Fibroblast of mammary gland (primary cell): ENCODE results near the gene KTN1.

Source experiments
- DNase-seq: peaks from one replicate; pipeline ENCODE4 v3.0.0-alpha.2; 2010; ENCODE audit warnings: low read depth
- H3K4me3 ChIP-seq: 2 replicates; pipeline ENCODE4 v1.5.1; 2011; ENCODE audit warnings: low read depth, mild to moderate bottlenecking, low read length, moderate library complexity; ENCODE audit not compliant: control insufficient read depth
- CTCF ChIP-seq: conservative IDR thresholded peaks from 2 replicates; pipeline ENCODE4 v1.5.1; 2011; ENCODE audit warnings: low read depth, low read length, inconsistent platforms; ENCODE audit not compliant: control insufficient read depth, insufficient read depth

The KTN1 gene, protein sequence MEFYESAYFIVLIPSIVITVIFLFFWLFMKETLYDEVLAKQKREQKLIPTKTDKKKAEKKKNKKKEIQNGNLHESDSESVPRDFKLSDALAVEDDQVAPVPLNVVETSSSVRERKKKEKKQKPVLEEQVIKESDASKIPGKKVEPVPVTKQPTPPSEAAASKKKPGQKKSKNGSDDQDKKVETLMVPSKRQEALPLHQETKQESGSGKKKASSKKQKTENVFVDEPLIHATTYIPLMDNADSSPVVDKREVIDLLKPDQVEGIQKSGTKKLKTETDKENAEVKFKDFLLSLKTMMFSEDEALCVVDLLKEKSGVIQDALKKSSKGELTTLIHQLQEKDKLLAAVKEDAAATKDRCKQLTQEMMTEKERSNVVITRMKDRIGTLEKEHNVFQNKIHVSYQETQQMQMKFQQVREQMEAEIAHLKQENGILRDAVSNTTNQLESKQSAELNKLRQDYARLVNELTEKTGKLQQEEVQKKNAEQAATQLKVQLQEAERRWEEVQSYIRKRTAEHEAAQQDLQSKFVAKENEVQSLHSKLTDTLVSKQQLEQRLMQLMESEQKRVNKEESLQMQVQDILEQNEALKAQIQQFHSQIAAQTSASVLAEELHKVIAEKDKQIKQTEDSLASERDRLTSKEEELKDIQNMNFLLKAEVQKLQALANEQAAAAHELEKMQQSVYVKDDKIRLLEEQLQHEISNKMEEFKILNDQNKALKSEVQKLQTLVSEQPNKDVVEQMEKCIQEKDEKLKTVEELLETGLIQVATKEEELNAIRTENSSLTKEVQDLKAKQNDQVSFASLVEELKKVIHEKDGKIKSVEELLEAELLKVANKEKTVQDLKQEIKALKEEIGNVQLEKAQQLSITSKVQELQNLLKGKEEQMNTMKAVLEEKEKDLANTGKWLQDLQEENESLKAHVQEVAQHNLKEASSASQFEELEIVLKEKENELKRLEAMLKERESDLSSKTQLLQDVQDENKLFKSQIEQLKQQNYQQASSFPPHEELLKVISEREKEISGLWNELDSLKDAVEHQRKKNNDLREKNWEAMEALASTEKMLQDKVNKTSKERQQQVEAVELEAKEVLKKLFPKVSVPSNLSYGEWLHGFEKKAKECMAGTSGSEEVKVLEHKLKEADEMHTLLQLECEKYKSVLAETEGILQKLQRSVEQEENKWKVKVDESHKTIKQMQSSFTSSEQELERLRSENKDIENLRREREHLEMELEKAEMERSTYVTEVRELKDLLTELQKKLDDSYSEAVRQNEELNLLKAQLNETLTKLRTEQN (N-terminal part only)

GRCh38 chr14:55579724-55580469, at the start of gene KTN1:
Gene KTN1, plus strand, starts transcription at chr14:55580207. Its CDS starts 31,842 bp downstream, at chr14:55612049.
- peak; percentile 61 for DNase-seq
- no peak for TF ChIP-seq CTCF
- peak within 1 kb of the TSS; percentile 87 for H3K4me3 ChIP-seq

DNA sequence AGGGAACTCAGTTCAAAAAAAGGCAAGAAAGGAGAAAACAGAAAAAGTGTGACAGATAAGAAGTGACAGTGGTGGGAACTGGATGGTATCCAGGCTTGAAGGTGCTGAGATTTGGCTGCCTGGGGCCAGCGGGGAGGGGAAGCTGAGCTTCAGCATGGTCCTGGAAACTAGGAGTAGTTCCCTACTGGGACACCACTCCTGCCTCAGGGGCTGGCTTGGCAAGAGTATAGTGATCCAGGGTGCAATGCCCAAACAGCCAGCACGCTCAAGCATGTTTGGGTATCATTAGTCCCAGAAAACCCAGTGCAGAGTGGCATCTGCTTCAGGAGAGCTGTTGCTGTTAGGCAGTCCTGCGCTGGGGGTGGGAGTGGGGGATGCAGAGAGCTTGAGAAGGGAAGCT, 49.5 kb upstream of the KTN1 start:
- no peak overlapping the region for H3K4me3 ChIP-seq
- no peak for TF ChIP-seq CTCF
- DNase-seq, result no peak

GRCh38 chr14:55532645-55533344, 47.2 kb upstream of the KTN1 start:
- DNase-seq, result no peak
- no peak for TF ChIP-seq CTCF
- no peak overlapping the region for H3K4me3 ChIP-seq

DNA sequence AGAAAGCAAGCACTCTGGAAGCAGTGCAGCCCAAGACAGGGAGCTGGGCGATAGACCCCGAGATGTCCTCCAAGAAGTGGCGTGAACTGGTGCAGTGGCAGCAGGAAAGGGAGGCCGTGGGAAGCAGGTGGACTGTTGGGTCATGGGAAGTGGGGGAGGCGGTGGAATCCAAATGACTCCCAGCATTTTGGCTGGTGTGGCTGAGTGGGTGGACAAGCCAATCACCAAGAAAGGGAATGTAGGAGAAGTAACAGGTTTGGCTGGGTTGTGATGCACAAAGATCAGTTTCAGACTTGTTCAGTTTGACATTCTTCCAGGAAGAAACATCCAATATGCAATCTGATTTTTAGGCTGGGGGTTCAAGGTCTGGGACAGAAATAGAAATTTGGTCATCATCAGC, 46.0 kb upstream of the KTN1 start:
- H3K4me3 ChIP-seq, result no peak overlapping the region
- TF ChIP-seq CTCF, result no peak
- DNase-seq, result no peak

DNA sequence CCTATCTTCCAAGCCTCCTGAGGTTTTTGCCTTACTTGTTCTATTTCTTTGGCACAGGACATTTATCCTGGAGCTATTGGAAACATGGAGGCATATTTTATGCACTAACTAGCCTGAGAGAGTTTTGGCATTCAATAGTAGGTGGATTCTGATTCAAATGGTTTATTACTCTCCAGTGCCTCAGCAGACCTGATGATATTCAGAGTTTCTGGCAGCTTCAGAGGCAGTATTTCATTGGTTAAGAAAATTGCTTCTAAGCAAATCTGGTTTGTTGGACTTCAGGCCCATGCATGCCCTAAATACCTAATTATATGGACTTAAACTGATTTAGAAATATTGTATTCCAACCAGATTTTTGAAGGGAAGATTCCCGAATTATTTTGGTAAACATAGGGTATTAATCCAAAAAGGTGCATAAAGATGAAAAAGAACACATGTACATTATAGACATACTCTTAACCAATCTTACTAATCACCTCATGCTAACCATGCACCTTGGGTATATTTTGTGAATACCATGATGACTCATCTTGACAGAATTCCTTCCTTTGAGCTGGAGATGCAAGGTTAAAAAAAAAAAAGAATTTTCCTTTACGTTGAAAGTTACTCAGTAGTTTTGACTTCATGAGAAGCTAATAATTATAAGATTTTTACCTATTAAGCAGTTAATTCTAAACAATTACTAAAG, 44.3 kb upstream of the KTN1 start:
- DNase-seq, result no peak
- TF ChIP-seq CTCF, result no peak
- no peak overlapping the region for H3K4me3 ChIP-seq
